LNCaP clone FGC (cell line): ENCODE results near the gene PACSIN2.
"Not testable (repeated sequence)": the region's sequence is repeated elsewhere in the genome, so short reads cannot be mapped to it uniquely, and the experiment has no call there.

ENCODE experiments used
- DNase-seq: peaks from one replicate; pipeline ENCODE4 v3.0.0-alpha.2; 2011; ENCODE audit warnings: low read depth
- H3K4me3 ChIP-seq: 2 replicates; pipeline ENCODE4 v1.5.1; 2011; ENCODE audit warnings: mild to moderate bottlenecking, low read depth, low read length, control low read depth
- TF ChIP-seq, protein P1 (sequence below): IDR thresholded peaks from 2 replicates; pipeline ENCODE4 v1.5.1; 2012; ENCODE audit warnings: mild to moderate bottlenecking; ENCODE audit not compliant: control insufficient read depth, insufficient read depth; ENCODE audit errors: extremely low read depth

The PACSIN2 gene

DNA sequence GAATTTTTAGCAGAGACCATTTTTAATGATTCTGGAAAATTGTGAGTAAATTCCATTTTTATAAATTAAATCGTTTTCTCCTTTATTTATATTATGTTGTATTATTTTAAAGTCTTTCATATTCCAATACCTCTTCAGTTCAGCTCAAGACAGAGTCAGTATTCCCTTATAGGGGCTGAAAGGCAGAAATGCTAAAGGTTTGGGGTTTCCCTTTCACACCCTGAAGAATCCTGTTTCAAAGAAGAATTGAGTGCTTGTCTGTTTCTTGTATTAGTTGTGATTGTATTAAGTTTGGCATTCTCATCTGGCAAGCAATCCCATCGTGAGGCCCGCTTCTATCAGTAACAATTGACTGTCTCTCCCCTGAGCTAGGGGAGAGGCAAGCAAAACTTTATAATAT lies 57.4 kb downstream of the PACSIN2 start:
- DNase-seq: no peak
- TF ChIP-seq, protein P1, sequence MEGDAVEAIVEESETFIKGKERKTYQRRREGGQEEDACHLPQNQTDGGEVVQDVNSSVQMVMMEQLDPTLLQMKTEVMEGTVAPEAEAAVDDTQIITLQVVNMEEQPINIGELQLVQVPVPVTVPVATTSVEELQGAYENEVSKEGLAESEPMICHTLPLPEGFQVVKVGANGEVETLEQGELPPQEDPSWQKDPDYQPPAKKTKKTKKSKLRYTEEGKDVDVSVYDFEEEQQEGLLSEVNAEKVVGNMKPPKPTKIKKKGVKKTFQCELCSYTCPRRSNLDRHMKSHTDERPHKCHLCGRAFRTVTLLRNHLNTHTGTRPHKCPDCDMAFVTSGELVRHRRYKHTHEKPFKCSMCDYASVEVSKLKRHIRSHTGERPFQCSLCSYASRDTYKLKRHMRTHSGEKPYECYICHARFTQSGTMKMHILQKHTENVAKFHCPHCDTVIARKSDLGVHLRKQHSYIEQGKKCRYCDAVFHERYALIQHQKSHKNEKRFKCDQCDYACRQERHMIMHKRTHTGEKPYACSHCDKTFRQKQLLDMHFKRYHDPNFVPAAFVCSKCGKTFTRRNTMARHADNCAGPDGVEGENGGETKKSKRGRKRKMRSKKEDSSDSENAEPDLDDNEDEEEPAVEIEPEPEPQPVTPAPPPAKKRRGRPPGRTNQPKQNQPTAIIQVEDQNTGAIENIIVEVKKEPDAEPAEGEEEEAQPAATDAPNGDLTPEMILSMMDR: no peak
- no peak overlapping the region for H3K4me3 ChIP-seq

DNA sequence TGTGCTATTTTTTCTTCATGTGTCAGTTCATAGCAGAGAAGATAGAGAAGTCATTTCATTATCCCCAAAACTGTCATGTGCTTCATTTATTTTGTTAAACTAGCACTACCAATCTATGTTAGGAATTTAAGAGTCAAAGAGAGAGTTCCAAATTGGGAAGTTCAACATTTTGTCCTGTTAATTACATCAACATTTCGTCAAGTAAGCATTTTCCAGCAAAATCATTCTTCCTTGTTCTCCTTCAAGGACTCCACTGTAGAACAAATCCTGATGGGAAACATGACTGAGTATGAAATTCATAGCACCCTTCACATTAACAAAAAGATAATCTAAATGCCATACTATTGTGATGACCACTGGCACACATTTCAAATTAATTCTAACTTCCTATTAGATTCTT lies 59.1 kb downstream of the PACSIN2 start:
- no peak for DNase-seq
- no peak overlapping the region for H3K4me3 ChIP-seq
- TF ChIP-seq, protein P1: no peak

DNA sequence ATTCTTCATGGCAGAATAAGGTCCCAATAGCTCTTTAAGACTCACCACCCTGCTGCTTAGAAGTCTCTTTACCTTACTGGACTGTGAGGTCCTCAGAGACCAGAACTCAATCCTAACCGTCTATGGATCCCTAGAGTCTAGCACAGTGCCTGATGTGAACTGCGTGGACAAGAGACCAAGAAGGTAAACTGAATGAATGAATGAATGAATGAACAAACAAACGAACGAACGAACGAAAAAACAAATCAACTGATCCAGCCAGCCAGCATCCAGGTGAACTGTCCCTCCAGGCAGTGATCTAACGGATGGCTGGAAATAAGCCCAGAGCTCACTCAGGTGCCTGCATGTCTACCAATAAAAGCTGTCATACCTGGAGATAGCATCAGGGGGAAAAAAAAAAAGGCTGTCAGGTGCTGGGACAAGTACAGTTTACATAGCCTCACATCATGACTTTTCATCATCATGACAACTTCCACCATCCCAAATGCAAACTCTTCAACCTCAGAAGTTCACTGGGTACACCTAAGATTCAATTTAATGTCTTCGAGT lies 59.8 kb downstream of the PACSIN2 start:
- TF ChIP-seq, protein P1: no peak
- no peak overlapping the region for H3K4me3 ChIP-seq
- DNase-seq: peak; percentile 97

DNA sequence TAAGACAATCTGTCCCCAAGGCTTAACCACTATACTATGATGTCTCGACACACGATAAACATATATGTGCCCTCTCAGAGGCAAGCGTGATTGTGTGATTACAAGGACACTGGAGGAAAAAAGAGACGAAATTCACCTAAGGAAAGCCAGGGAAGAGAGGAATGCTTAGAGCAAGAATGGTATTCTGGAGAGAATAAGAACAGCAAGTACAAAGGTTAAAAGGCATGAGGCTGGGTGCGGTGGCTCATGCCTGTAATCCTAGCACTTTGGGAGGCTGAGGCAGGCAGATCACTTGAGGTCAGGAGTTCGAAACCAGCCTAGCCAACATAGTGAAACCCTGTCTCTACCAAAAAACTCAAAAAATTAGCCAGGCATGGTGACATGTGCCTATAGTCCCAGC lies 61.2 kb downstream of the PACSIN2 start:
- not testable (repeated sequence) for DNase-seq, H3K4me3 ChIP-seq

DNA sequence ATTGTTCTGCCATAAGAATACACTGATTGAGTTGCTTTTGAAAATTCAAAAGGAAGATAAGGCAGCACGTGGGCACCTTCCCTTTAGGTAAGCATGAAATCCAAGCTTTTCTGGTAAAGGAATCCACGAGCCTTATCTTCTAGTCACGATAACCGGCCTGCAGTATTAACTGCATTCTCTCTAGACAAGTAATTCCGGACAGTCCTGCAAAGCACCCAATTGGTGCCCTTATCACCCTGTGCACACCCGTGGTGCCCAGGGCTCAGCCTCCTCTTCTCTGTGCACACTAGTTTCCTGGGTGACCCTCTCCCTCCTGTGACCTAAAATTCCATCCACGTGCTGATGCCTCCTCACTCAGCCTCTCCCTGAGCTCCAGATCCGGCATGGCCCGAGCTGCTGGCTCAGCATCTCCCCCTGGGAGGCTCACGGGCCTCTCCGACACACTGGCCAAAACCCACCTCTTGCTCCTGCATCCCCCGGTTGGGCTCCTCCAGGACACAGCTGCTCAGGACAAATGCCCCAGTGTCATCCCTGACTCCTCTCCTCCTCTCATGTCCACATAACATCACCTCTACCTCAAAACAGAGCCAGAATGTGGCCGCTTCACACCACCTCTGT lies 63.7 kb downstream of the PACSIN2 start:
- no peak for DNase-seq
- no peak overlapping the region for H3K4me3 ChIP-seq
- TF ChIP-seq, protein P1: no peak

DNA sequence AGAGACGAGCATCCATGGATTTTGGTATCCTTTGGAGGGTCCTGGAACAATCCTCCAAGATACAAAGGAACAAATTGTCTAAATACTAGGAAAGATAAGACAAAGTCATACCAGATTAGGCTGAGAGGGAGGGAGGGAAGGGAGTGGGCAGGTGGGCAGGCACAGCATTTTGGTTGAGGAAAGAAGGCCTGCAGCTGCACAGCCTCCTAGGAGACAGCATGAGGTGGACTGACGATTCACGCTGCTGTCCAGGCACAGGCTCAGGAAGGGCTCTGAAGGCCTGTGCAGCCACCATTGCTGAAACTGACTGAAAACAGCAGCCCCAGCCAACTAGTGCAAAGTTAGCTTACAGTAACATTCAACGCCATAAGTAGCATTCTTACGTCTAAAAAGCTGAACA lies 64.7 kb downstream of the PACSIN2 start:
- TF ChIP-seq, protein P1: no peak
- H3K4me3 ChIP-seq: no peak overlapping the region

DNA sequence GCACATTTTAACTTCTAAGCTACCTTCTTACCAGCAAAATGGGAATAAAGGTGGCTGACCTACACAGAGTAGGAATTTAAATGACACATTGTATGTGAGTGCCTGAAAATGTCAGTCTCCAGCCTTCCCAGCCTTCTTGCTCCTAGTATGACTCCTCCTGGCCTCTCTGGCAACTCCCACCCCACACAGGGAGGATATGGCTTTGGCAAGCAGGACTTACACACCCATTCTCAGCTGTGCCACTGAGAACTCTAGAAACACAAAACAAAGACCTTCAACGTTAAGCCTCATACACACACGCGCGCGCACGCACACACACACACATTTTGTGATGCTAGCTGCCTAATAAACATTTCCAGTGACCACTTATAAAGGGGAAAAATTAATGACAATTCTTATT lies 65.8 kb downstream of the PACSIN2 start:
- no peak overlapping the region for H3K4me3 ChIP-seq
- TF ChIP-seq, protein P1: no peak
- no peak for DNase-seq

More for the DNA sequence above, 64.7 kb downstream of the PACSIN2 start:
- DNase-seq: no peak
